ENCODE measurements around the gene CETN3. TPM values are rescaled to one million over a fixed set of nuclear protein-coding genes. Genes with fewer than 3 reads are reported as not detected.

Gene CETN3
- total RNA-seq, 2 experiments from 2014 or later = 46.1 to 49.2 TPM

DNA sequence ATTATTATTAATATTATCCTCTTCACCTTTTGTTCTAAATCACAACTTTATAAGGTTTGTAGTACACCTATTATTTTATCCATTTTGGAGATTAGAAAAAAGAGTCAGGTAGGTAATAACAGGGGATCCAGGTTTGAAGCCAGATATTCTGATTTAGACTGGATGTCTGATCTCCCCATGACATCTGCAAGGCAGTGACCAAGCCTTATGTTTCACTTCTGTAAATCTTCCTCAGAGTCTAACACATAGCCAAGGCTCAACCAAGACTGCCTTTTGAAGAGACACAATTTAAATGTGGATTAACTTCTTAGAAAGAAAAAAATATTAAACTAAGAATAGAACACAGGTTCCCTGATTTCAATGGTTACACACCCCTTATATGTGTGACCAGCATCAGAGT is 44.2 kb downstream of the CETN3 start:
- TF ChIP-seq, protein P1, sequence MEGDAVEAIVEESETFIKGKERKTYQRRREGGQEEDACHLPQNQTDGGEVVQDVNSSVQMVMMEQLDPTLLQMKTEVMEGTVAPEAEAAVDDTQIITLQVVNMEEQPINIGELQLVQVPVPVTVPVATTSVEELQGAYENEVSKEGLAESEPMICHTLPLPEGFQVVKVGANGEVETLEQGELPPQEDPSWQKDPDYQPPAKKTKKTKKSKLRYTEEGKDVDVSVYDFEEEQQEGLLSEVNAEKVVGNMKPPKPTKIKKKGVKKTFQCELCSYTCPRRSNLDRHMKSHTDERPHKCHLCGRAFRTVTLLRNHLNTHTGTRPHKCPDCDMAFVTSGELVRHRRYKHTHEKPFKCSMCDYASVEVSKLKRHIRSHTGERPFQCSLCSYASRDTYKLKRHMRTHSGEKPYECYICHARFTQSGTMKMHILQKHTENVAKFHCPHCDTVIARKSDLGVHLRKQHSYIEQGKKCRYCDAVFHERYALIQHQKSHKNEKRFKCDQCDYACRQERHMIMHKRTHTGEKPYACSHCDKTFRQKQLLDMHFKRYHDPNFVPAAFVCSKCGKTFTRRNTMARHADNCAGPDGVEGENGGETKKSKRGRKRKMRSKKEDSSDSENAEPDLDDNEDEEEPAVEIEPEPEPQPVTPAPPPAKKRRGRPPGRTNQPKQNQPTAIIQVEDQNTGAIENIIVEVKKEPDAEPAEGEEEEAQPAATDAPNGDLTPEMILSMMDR (IDR thresholded peaks at IDR 0.05) = no peak

DNA sequence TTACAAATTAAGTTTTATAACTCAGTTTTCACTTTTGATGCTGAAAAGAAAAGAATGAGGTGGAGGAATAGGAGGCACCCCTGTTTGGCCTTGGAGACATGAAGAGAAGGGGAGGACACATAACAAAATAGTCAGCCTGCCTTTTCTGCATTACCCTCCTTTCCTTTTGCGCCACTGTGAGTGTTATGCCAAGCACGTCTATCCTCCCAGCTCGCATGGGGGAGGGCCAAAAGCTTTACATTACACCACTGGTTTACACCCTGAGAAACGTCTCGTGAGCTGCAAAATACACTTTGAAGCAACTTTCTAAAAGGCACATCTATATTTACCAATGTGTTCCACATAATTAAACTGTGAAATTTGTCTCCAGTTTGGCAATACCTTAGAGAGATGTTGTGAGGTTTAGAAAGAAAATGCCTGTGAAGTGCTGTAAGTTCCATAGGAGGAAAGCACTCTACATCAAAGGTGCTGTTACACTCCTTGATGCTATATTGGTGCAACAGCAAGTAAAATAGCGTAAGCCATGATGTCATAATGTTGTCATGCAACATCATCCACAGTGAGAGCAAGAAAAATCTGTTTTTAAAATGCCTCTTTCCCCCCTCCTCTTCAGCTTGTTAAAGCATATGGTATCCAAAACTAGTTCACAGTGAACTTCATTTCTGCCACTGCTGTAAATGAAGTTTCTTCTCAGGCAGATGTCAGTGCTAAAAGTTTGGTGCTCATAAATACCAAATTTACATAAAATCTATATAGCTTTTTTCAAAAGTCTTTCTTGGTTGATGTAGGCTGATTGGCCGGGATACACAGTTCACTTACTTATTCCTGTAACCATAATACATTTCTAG is 50.3 kb downstream of the CETN3 start:
- ChIA-PET CTCF (no interaction called here), POLR2A (no interaction called here)
- H3K36me3 Mint-ChIP-seq (ENCODE audit: low read depth) = no peaks in the 10 kb centered on the region
- peaks cover 16% of the 10 kb centered on the region for H3K27me3 Mint-ChIP-seq
- TF ChIP-seq, protein P1 (IDR thresholded peaks at IDR 0.05) = no peak
- DNase-seq (no peak), ATAC-seq (no peak)
- H3K4me1 Mint-ChIP-seq (ENCODE audit: low read depth) = no peaks in the 10 kb centered on the region
- intact Hi-C loops (cut with micrococcal nuclease) = no loop called here
- no peak overlapping the region for H3K4me3 Mint-ChIP-seq
- no peak overlapping the region for H3K27ac Mint-ChIP-seq
- no peaks in the 10 kb centered on the region for H3K9me3 Mint-ChIP-seq

More for the DNA sequence above, 44.2 kb downstream of the CETN3 start:
- H3K27ac Mint-ChIP-seq = no peak overlapping the region
- intact Hi-C loops (cut with micrococcal nuclease) = no loop called here
- ATAC-seq = no peak
- H3K27me3 Mint-ChIP-seq = peaks cover 22% of the 10 kb centered on the region
- no peaks in the 10 kb centered on the region for H3K9me3 Mint-ChIP-seq
- H3K36me3 Mint-ChIP-seq (ENCODE audit: low read depth) = no peaks in the 10 kb centered on the region
- H3K4me3 Mint-ChIP-seq = no peak overlapping the region
- no peak for DNase-seq
- ChIA-PET CTCF (no interaction called here), POLR2A (no interaction called here)
- H3K4me1 Mint-ChIP-seq (ENCODE audit: low read depth) = no peaks in the 10 kb centered on the region

DNA sequence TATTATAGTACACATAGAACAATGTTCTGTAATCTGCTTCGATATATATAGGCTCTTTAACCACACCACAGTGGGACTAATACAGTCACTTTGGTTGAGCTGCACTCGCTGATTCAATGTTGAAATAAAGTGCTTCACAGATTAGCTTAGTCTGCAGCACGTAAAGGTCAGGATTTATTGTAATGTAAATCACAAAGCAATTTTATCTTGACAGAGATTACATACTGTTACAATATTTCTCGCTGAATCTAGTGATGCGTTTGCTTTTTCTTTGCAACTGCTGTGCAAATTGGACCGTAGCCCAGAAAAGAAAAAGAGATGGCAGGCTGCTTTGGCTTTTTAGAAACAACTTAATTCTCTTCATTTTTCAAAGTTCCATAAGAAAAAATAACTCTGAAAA is 52.9 kb downstream of the CETN3 start:
- no peaks in the 10 kb centered on the region for H3K4me1 Mint-ChIP-seq (ENCODE audit: low read depth)
- TF ChIP-seq, protein P1 (IDR thresholded peaks at IDR 0.05) = no peak
- no peak for DNase-seq
- no peaks in the 10 kb centered on the region for H3K36me3 Mint-ChIP-seq (ENCODE audit: low read depth)
- no peak overlapping the region for H3K4me3 Mint-ChIP-seq
- ChIA-PET POLR2A (no interaction called here), CTCF (no interaction called here)
- no peaks in the 10 kb centered on the region for H3K9me3 Mint-ChIP-seq
- no peak for ATAC-seq
- peaks cover 8% of the 10 kb centered on the region for H3K27me3 Mint-ChIP-seq
- intact Hi-C loops (cut with micrococcal nuclease) = no loop called here
- H3K27ac Mint-ChIP-seq = no peak overlapping the region

DNA sequence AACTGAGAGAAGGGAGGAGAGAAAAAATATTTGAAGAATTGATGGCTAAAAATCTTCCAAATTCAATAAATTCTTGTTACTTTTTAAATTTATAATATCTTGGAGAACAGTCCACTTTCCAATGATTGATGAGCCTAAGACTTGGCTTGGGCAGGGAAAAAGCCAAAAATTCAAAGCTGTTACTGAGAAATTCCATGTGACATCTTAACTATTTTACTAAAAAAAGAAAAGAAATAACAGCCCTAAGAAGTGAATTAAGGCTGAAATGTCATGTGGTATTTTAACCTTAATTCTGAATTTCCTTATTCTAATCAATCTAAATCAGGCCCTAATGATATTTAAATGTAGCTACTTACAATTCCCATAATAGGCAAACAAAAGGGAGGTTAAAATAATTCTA is 53.4 kb downstream of the CETN3 start:
- Mint-ChIP-seq H3K4me1 (ENCODE audit: low read depth) (no peaks in the 10 kb centered on the region), H3K27ac (no peak overlapping the region), H3K9me3 (no peaks in the 10 kb centered on the region), H3K27me3 (peaks cover 8% of the 10 kb centered on the region), H3K36me3 (ENCODE audit: low read depth) (no peaks in the 10 kb centered on the region), H3K4me3 (no peak overlapping the region)
- intact Hi-C loops (cut with micrococcal nuclease) = no loop called here
- TF ChIP-seq, protein P1 (IDR thresholded peaks at IDR 0.05) = no peak
- no peak for DNase-seq
- POLR2A ChIA-PET = no interaction called here
- ATAC-seq = no peak
- CTCF ChIA-PET = no interaction called here

DNA sequence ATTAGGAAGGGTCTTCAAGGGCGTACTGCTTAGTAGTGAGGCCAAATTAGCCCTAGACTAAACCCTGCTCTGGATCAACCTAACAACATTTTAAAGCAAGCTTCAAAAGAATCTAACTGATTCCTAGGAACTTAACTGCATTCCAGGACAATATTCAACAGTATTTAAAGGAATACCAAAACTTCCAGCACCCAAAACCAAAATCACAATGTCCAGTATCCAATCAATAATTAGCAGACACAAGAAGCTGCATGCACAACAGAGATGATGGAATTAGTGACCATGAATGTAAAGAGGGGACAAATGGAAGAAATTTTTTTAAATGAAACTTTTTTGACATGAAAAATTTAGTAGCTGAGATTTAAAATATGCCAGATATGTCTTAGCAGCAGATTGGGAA is 53.9 kb downstream of the CETN3 start:
- Mint-ChIP-seq H3K36me3 (ENCODE audit: low read depth) (no peaks in the 10 kb centered on the region), H3K4me1 (ENCODE audit: low read depth) (no peaks in the 10 kb centered on the region), H3K4me3 (no peak overlapping the region), H3K27ac (no peak overlapping the region), H3K9me3 (no peaks in the 10 kb centered on the region), H3K27me3 (peaks cover 7% of the 10 kb centered on the region)
- DNase-seq = no peak
- ChIA-PET POLR2A (no interaction called here), CTCF (no interaction called here)
- ATAC-seq = no peak
- TF ChIP-seq, protein P1 (IDR thresholded peaks at IDR 0.05) = no peak
- intact Hi-C loops (cut with micrococcal nuclease) = no loop called here

All from activated CD8-positive, alpha-beta T cell treated with anti-CD3 and anti-CD28 coated beads for 36 hours (primary cell).